Measurements from ENCODE around the gene PLEKHG3.

PLEKHG3 gene

GRCh38 chr14:64725879-64726584, 21.8 kb downstream of the PLEKHG3 start:
- DNase-seq (ENCODE audit: low read depth in 1 of 2, low spot score in 1 of 2), result no peak

- peak in 1 of 2 donors; percentile 46 for DNase-seq (ENCODE audit: low read depth in 1 of 2, low spot score in 1 of 2)
Observed at GRCh38 chr14:64726585-64726890, 22.3 kb downstream of the PLEKHG3 start.

GRCh38 chr14:64727551-64728071, 23.4 kb downstream of the PLEKHG3 start:
- DNase-seq (ENCODE audit: low read depth in 1 of 2, low spot score in 1 of 2), result no peak

GRCh38 chr14:64728106-64728505, 23.9 kb downstream of the PLEKHG3 start:
- no peak for DNase-seq (ENCODE audit: low read depth in 1 of 2, low spot score in 1 of 2)

GRCh38 chr14:64728856-64729255, 24.6 kb downstream of the PLEKHG3 start:
- DNase-seq (ENCODE audit: low read depth in 1 of 2, low spot score in 1 of 2), result no peak

GRCh38 chr14:64729386-64730060, 25.3 kb downstream of the PLEKHG3 start:
- no peak for DNase-seq (ENCODE audit: low read depth in 1 of 2, low spot score in 1 of 2)

- no peak for DNase-seq (ENCODE audit: low read depth in 1 of 2, low spot score in 1 of 2)
Observed at GRCh38 chr14:64730061-64730440, 25.8 kb downstream of the PLEKHG3 start.

- DNase-seq (ENCODE audit: low read depth in 1 of 2, low spot score in 1 of 2), result no peak
Observed at GRCh38 chr14:64730681-64731080, 26.5 kb downstream of the PLEKHG3 start.

GRCh38 chr14:64731141-64731581, 26.9 kb downstream of the PLEKHG3 start:
- no peak for DNase-seq (ENCODE audit: low read depth in 1 of 2, low spot score in 1 of 2)

- DNase-seq (ENCODE audit: low read depth in 1 of 2, low spot score in 1 of 2), result no peak
Observed at GRCh38 chr14:64732066-64732465, 27.8 kb downstream of the PLEKHG3 start.

- no peak for DNase-seq (ENCODE audit: low read depth in 1 of 2, low spot score in 1 of 2)
Observed at GRCh38 chr14:64732536-64733120, 28.4 kb downstream of the PLEKHG3 start.

GRCh38 chr14:64733321-64733720, 29.1 kb downstream of the PLEKHG3 start:
- no peak for DNase-seq (ENCODE audit: low read depth in 1 of 2, low spot score in 1 of 2)

GRCh38 chr14:64733899-64734298, 29.7 kb downstream of the PLEKHG3 start:
- DNase-seq (ENCODE audit: low read depth in 1 of 2, low spot score in 1 of 2), result no peak

GRCh38 chr14:64734990-64735389, 30.8 kb downstream of the PLEKHG3 start:
- no peak for DNase-seq (ENCODE audit: low read depth in 1 of 2, low spot score in 1 of 2)

GRCh38 chr14:64736271-64737169, 32.3 kb downstream of the PLEKHG3 start:
- DNase-seq (ENCODE audit: low read depth in 1 of 2, low spot score in 1 of 2), result no peak

GRCh38 chr14:64737391-64738280, 33.4 kb downstream of the PLEKHG3 start:
- DNase-seq (ENCODE audit: low read depth in 1 of 2, low spot score in 1 of 2), result no peak

- DNase-seq (ENCODE audit: low read depth in 1 of 2, low spot score in 1 of 2), result no peak
Observed at GRCh38 chr14:64738281-64738804, 34.1 kb downstream of the PLEKHG3 start.

GRCh38 chr14:64741200-64741599, 37.0 kb downstream of the PLEKHG3 start:
- no peak for DNase-seq (ENCODE audit: low read depth in 1 of 2, low spot score in 1 of 2)

- no peak for DNase-seq (ENCODE audit: low read depth in 1 of 2, low spot score in 1 of 2)
Observed at GRCh38 chr14:64741961-64742360, 37.7 kb downstream of the PLEKHG3 start.

- no peak for DNase-seq (ENCODE audit: low read depth in 1 of 2, low spot score in 1 of 2)
Observed at GRCh38 chr14:64743061-64743460, 38.8 kb downstream of the PLEKHG3 start.

All from activated T-helper 1 cell treated with anti-CD3 and anti-CD28 coated beads, Interleukin-2, amount 50 U/mL, for 16 hours (primary cell).